GM19099 (cell line): Measurements from ENCODE around the gene MDM4.

Source experiments
- POLR2A ChIP-seq: IDR thresholded peaks from 3 replicates; pipeline ENCODE4 v1.6.1; 2011; ENCODE audit warnings: low read depth; ENCODE audit not compliant: insufficient read length; ENCODE audit errors: extremely low read depth

The MDM4 gene

DNA sequence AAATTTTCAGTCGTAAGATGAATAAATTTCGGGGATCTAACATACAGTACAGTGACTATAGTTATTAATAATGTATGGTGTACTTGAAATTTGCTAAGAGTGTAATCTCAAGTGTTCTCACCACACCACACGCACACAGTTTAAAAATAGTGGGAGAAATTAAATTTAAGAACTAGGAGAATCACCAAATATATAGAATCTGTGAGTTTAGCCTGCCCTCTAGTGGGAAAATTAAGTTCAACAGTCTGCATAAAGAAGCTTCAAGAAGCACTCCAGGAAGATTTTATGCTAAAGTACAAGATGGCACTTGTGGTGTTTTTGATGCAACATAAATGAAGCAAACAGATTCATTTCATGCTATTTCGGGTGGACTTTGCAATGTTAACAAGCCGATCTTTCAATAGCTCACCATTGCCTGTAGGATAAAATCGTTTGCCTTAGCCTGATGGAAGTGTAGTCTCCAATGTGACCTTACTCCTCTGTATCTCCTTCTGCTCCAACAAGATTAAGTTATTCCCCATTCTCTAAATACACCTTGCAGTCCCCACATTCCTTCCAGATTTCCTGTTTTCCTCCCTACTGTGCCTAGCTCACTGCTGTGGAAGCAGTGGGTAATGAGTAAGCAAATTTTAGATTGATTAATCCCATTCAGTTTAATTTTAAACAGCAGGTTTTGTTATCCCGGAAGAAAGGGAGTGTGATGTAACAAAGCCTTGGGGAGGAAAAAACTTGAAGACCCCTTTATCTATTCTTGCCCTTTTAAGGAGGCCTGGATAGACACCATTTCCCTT lies 12.9 kb upstream of the MDM4 start:
- no peak for TF ChIP-seq POLR2A

DNA sequence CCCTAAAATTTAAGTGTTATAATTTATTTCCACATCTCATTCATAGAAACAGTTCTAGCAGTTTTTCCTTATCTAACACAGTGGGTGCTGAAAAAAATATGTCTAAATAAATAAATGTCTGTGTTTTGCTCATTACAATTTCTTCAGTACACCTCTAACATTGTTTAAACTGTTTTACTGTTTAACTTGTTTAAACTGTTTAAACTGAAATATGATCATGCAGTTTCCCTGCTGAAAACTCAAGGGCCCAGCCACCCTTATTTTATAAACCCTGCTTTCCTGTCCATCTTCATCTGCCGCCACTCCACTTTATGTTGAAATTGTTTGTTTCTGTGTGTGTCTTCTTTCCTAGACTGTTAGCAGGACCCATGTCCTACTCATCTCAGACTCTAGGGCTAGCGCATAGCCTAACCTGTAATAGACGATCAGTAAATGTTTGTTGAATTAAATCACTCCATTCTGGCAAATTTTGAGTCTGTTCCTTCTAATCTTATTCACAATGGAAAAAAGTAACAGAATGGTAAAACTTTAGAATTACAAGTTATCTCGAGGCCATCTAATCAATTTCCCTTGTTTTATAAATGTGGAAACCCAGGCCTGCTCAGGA lies 12.2 kb upstream of the MDM4 start:
- no peak for TF ChIP-seq POLR2A

DNA sequence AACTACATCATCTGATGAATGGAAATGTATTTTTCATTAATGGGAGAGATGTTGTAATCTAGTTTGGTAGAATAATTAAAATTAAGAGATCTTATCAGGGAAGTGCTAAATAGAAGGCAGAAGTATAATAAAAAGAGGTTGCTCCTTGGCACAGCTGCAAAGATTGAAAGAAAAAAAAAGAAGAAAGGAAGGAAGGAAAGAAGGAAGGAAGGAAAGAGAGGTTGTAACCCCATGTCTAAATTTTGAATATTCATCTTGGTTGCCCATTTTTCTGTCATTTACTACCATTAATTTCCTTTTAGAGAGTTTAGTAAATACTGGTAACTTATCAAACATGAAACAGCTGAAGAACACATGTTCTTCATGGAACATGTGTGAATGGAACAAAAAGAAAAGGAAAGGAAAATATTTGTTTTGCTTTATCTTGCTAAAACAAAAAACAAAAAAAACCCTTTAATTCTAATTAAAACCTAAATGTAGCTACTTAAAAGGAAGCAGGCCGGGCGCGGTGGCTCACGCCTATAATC lies 10.5 kb upstream of the MDM4 start:
- TF ChIP-seq POLR2A = no peak

DNA sequence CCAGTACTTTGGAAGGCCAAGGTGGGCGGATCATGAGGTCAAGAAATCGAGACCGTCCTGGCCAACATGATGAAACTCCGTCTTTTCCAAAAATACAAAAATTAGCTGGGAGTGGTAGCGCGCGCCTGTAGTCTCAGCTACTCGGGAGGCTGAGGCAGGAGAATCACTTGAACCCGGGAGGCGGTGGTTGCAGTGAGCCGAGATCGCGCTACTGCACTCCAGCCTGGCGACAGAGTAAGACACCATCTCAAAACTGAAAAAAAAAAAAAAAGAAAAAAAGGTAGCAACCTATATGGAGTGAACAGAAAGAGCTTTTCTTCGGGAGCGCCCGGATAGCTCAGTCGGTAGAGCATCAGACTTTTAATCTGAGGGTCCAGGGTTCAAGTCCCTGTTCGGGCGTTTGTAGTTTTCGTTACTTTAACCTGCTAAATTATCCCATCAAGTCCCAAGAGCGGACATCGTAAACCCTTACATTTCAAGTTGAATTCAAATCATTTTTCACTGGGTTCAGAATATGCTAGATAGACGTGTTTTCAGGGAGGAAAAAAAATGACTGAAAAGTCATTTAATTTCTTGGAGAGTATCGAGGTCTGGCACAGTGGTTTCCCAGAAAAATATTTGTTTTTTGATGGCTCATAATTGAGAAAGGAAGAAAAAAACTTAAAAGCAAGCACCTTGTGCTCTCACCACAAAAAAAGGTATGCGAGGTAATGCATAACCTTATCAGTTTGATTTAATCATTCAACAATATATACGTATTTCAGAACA lies 9.8 kb upstream of the MDM4 start:
- TF ChIP-seq POLR2A = no peak

DNA sequence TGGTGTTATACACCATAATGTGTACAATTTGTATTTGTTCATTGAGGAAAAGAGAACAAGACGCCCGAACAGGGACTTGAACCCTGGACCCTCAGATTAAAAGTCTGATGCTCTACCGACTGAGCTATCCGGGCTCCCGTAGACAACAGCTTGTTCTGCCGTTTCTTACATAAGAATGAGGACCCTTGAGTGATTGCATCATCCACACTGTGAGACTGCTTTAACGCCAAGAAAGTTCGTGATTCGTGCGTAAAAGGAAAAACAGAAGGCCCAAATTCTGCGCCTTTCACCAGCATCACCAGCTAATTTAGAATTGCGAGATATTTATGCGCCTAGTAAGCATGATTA lies 9.3 kb upstream of the MDM4 start:
- peak; percentile 14 for TF ChIP-seq POLR2A

DNA sequence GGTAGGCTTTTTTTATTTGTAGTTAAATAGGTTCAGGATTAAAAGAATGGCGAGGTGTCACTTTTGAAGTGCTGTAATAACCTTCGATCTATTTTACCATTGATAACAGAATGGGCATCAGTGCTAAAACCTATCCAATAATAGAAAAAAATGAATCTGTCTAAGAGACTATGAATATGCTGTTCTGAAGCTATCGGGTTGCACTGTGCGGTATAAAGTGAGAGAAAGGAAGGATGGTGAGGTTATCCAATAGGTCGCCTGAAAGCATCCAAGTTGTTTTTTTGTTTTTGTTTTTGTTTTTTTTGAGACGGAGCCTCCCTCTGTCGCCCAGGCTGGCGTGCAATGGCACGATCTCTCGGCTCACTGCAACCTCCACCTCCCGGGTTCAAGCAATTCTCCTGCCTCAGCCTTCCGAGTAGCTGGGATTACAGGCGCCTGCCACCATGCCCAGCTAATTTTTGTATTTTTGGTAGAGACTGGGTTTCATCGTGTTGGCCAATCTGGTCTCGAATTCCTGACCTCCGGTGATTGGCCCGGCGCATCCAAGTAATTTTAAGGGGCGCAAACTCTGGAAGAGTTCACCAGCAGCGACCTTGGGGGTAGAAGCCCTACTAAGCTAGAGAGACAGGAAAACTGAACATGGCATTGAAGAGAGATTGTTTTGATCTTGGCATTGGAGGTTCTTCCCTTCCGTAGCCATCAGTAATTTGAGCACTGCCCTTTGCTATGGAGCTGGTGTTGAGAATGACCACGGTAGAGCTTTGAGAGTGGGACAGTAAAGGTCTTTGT lies 8.7 kb upstream of the MDM4 start:
- peak; percentile 11 for TF ChIP-seq POLR2A

DNA sequence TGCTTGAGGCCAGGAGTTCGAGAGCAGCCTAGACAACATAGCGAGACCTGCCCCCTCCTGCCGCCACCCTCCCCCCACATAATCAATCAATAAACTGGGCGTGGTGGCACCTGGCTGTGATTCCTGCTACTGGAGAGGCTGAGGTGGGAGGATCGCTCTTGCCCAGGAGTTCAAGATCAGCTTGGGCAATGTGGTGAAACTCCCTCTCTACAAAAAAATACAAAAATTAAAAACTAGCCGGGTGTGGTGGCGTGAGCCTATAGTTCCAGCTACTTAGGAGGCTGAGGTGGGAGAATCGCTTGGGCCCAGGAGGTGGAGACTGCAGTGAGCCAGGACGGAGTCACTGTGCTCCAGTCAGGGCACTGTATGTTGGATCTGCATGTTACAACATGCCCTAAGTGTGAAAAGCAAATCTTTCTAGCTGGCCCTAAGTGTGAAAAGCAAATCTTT lies 7.0 kb upstream of the MDM4 start:
- no peak for TF ChIP-seq POLR2A

DNA sequence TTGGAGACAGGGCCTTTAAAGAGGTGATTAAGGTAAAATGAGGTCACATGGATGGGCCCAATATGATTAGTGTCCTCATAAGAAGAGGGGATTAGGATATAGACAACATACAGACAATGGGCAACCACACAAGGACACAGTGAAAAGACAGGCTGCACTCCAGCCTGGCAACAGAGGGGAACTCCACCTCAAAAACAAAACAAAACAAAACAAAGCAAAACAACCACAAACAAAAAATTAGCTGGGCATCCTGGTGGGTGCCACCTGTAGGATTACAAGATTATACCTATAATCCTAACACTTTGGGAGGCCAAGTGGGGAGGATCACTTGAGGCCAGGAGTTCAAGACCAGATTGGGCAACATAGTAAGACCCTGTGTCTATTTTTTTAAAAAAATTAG lies 4.8 kb upstream of the MDM4 start:
- no peak for TF ChIP-seq POLR2A

DNA sequence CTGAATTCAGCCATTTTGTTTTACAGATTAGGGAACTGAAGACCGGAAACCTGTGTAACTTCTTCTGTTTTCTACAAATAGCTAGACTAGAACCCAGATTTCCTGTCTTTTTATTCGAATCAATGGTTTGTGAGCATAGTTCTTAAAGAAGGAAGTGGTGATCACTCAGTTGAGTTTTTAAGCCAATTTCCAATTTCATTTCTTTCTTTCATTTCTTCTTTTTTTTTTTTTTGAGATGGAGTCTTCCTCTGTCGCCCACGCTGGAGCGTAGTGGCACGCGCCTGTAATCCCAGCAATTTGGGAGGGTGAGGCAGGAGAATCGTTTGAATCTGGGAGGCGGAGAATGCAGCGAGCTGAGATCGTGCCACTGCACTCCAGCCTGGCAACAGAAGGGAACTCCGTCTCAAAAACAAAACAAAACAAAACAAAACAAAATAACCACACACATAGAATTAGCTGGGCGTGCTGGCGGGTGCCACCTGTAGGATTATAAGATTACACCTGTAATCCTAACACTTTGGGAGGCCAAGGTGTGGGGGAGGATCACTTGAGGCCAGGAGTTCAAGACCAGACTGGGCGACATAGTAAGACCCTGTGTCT lies 3.0 kb upstream of the MDM4 start:
- TF ChIP-seq POLR2A = peak; percentile 29

DNA sequence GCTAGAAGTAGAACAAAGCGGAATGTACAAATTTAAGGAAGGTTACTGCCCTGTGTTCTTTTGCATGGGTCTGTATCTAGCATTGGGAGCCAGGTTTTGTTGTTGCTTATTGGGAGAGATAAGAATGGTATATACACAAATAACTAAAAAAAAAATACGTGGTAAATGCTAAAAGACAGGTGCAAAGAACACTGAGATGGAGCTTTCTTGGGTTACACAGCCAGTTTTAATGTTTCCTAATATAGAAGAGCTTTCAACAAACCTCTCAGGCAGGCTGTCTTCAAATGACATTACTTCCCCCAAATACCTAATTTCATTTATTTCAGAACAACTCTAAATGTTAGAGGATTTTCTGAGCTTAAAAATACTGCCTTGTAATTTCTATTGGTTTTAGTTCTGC lies 1.4 kb upstream of the MDM4 start:
- TF ChIP-seq POLR2A = no peak

DNA sequence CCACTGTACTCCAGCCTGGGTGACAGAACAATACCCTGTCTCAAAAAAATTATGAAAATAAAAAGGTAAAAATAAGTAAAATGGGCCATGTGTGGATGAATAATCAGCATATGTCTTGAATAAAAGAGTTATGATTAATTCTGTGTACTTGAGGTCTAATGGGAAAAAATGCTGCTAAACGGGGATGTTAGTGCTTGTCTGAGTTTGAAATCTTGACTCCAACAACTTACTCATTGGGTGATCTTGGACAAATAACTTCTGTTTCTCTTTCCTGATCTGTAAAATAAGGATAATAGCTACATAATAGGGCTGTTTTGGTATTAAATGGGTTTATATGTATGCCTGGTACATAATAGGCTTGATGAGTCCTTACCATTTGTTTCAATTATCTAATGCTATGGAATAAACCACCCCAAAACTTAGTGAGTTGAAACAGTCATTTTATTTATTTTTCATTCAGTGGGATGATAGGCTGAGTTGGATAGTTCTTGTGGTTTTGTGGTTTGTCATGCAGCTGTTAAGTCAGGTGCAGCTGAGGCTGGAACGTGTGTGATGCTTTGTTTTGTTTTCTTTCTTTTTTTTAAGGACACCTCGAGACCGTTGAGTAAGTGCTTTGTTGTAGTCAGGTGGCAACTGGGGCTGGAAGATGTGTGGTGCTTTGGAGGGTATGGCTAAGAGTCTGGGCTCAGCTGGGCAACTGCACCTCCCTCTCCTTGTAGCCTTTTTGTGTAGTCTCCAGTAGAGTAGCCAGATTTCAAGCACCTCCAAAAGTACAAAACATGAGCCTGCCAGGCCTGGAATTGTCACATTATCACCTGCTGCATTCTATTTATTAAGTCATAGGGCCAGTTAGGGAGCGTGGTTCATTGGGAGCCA lies 4.9 kb downstream of the MDM4 start:
- no peak for TF ChIP-seq POLR2A

DNA sequence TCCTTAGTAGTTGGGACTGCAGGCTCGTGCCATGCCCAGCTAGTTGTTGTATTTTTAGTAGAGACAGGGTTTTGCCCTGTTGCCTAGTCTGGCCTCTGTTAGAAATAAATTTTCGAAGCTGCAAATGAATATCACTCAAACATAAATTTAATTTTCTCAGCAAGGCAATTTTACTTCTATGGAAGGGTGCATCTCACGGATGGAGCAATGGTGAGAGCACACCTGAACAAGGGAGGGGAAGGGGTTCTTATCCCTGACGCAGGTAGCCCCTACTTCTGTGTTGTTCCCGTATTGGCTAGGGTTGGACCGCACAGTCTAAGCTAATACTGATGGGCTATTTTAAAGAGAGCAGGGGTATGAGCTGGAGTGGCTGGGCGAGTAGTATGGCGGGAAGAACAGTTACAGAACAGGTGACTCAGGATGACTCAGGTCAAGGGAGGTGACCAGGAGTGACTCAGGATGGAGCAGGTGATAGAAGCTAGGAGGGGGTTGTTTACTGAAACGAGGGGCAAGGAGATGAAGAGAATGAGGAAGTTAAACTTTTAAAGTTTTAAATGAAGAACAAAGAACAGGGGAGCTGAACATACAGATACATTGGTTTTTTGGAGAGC lies 7.5 kb downstream of the MDM4 start:
- no peak for TF ChIP-seq POLR2A

DNA sequence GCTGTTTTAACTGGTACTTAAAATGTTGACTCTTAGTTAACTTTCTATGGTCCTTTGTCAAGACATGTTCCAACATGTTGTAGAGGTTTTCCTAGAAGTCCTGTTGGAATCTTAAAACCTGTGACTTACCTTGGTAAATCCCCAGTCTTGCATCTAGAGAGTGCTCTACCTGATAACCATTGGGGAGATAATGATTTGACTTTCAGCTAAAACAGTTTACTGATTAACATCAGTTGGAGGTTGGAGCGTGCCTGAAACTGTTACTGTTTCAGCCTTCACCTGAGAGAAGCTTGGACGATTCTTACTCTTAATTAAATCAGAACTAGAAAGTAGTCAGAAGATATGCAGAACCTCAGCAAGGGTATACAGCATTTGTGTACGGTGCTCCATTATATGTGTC lies 8.8 kb downstream of the MDM4 start:
- TF ChIP-seq POLR2A = no peak
